Brain microvascular endothelial cell (primary cell): ENCODE data around the gene TMPRSS3.

Source experiments
- DNase-seq: peaks from one replicate; pipeline ENCODE4 v3.0.0-alpha.2; 2020
- H3K27ac ChIP-seq: fragments of 250-450 bp; sonication (Bioruptor Pico); 2 replicates; pipeline ENCODE4 v1.5.1; 2020; ENCODE audit warnings: mild to moderate bottlenecking, moderate library complexity
- H3K27me3 ChIP-seq: fragments of 250-450 bp; sonication (Bioruptor Pico); replicated peaks from 2 replicates; pipeline ENCODE4 v1.5.1; 2020; ENCODE audit warnings: mild to moderate bottlenecking
- H3K36me3 ChIP-seq: fragments of 250-450 bp; sonication (Bioruptor Pico); replicated peaks from 2 replicates; pipeline ENCODE4 v1.5.1; 2020; ENCODE audit warnings: mild to moderate bottlenecking
- H3K4me3 ChIP-seq: 2 replicates; pipeline ENCODE4 v1.5.1; 2011; ENCODE audit warnings: low read depth, mild to moderate bottlenecking, control low read depth, low read length, moderate library complexity
- in situ Hi-C: cut with HindIII; loops from 2 replicates; pipeline ENCODE4 v1.10.0; 2017; ENCODE audit warnings: low sequenced_read_pairs, low pct_ligation_motif_present
- TF ChIP-seq, protein P1 (sequence below): IDR thresholded peaks from 2 replicates; pipeline ENCODE4 v1.5.1; 2011; ENCODE audit warnings: low read depth, mild to moderate bottlenecking, moderate library complexity, low read length, control low read depth, inconsistent platforms; ENCODE audit errors: missing control alignments

Gene TMPRSS3

DNA sequence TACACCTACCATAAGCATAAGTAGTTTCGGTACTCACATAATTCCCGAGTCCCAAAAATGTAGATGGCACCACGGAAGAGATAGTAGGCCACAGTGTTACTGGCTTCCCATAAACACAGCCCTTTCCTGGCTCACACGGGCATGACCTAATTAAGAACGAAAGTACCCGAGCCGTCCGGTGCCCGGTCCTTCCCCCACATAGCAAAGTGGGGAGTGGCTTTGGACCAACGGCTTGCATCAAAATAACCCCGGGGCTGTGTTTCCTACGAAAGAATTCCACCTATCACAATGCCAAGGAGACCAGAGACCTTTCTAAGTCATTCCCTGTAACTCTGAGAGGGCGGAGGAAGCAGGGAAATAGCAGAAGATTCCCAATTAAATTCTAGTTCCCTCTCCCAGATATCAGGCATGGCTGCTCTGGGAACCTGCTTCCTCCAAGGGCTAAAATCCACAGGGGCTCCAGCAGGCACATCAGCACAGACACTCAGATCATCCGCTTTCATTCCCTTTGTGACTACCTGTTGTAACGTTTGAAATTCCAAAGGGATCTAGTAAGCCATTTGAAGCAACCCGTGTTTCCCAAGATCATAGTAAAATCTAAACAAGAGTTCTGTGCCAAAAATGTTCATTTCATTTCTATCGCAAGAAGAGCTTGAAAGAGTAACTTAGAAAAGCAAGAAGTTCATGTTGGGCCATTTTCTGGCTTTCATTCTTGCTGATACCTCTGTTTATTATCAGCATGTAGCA is at the start of gene TMPRSS3:
Gene TMPRSS3 (minus strand): TSS at position 148 of the 747 bp plus-strand sequence. CDS start 635 bp downstream, outside the sequence.
- no peak within 1 kb of the TSS for H3K4me3 ChIP-seq
- H3K36me3 ChIP-seq = no peaks in the 10 kb centered on the region
- no peaks in the 10 kb centered on the region for H3K27me3 ChIP-seq
- DNase-seq = no peak
- H3K27ac ChIP-seq = no peak within 1 kb of the TSS
- TF ChIP-seq, protein P1, sequence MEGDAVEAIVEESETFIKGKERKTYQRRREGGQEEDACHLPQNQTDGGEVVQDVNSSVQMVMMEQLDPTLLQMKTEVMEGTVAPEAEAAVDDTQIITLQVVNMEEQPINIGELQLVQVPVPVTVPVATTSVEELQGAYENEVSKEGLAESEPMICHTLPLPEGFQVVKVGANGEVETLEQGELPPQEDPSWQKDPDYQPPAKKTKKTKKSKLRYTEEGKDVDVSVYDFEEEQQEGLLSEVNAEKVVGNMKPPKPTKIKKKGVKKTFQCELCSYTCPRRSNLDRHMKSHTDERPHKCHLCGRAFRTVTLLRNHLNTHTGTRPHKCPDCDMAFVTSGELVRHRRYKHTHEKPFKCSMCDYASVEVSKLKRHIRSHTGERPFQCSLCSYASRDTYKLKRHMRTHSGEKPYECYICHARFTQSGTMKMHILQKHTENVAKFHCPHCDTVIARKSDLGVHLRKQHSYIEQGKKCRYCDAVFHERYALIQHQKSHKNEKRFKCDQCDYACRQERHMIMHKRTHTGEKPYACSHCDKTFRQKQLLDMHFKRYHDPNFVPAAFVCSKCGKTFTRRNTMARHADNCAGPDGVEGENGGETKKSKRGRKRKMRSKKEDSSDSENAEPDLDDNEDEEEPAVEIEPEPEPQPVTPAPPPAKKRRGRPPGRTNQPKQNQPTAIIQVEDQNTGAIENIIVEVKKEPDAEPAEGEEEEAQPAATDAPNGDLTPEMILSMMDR = no peak
- in situ Hi-C loops = no loop called here

DNA sequence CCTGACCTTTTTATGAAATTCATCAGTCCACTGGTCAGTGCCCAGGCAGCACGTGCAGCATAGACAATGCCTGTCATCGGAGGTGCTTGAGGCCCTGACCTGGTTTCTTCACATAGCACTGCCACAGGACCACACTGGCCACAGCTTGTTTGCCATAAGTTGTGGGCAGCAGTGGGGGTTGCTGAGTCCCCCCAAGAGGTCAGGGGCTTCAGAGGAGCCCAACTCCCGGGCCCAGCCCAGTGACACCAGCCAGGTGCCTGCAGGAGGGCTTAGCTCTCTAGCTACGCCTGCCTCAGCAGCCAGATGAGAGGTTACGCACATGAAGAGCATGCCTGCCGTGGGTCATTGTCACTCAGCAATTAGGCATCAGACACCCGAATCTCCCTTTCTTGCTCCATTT is 49.5 kb upstream of the TMPRSS3 start:
- in situ Hi-C loops = no loop called here
- TF ChIP-seq, protein P1 = no peak
- Histone ChIP-seq H3K36me3 (no peaks in the 10 kb centered on the region), H3K4me3 (no peak overlapping the region), H3K27ac (no peak overlapping the region), H3K27me3 (no peaks in the 10 kb centered on the region)
- DNase-seq = no peak

DNA sequence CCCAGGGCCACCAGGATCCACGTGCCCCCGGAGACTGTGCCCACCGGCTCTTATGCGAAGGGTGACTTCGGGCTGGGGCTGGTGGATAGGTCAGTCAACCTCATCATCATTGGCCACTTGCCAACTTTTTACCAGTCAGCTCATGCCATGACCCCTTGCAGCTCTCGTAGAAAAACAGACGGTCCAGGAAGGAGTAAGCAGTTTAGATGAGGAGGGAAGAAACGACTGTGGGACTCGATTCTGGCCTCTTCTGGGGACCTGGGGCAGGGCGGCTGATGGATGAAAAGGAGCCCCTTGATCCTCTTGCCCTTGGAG is 48.9 kb upstream of the TMPRSS3 start:
- DNase-seq = no peak
- Histone ChIP-seq H3K27ac (no peak overlapping the region), H3K27me3 (no peaks in the 10 kb centered on the region), H3K4me3 (no peak overlapping the region), H3K36me3 (no peaks in the 10 kb centered on the region)
- in situ Hi-C loops = no loop called here
- TF ChIP-seq, protein P1 = no peak

DNA sequence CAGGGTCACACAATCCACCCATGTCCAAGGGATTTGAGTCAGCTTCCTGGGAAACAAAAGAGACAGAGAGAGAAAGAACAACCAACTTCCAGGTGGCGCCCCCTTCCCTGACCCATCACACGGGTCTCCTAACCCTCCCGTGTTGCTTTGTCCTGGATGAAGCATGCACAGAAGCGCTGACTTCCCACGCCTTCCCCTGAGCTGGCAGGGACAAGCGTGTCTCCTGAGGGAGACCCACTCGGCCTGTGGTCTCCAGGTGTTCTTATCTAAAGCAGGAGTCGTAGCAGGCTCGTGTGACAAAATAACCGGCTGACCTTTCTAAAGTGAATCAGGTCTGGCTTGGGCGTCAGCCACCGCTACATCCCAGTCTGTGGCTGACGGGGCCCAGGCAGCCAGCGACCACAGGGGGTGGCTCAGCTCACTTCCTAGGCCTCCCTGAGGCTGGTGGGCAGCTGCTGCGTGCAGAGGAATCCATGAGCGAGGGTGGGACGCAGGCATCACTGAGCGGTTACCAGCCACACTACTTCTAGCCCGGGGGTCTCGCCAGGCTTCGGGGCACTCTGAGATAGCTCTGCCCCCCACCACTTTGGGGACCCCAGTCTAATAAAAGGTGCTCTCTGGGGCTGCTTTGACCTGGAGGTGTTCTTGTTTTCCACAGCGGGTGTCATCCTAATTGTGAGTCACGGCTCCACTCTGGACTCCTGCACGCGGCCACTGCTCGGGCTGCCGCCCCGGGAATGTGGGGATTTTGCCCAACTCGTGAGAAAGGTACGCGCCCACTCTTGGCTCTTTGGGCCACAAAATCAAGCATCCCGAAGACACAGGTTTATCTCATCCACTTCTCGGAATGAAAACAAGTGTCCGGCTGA is 48.3 kb upstream of the TMPRSS3 start:
- in situ Hi-C loops = no loop called here
- H3K27ac ChIP-seq = no peak overlapping the region
- no peak overlapping the region for H3K4me3 ChIP-seq
- no peaks in the 10 kb centered on the region for H3K27me3 ChIP-seq
- no peak for DNase-seq
- TF ChIP-seq, protein P1 = no peak
- no peaks in the 10 kb centered on the region for H3K36me3 ChIP-seq

DNA sequence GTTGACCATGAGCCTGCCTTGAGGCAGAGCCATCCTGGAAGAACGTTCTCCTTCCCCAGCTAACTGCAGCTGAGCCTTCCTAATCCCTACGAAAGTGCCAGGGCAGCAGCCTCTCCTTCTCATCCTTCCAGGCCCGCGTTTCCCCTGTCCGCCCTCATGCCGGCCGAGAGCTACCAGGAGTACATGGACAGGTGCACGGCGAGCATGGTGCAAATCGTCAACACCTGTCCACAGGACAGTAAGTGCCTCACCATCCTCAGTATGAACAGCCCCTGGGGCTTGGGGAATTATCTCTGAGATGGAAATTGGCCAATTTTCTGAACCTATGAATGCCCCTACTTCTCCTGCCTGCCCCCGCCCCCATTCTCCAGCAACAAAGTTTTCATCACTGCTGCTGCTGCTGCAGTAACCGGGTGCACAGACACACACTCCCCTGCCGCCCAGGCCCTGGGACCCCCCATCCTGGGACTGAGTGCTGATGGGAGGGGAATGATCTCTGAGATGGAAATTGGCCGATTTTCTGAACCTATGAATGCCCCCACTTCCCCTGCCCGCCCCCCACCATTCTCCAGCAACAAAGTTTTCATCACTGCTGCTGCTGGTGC is 47.4 kb upstream of the TMPRSS3 start:
- no peaks in the 10 kb centered on the region for H3K27me3 ChIP-seq
- no peak overlapping the region for H3K4me3 ChIP-seq
- no peak for DNase-seq
- H3K27ac ChIP-seq = no peak overlapping the region
- in situ Hi-C loops = no loop called here
- H3K36me3 ChIP-seq = no peaks in the 10 kb centered on the region
- TF ChIP-seq, protein P1 = no peak
